HepG2 (cell line): Measurements from ENCODE around the gene ARL4D. TPM values are rescaled to one million over a fixed set of nuclear protein-coding genes. Genes with fewer than 3 reads are reported as not detected.

Experiments used
- ATF1 ChIP-seq: IDR thresholded peaks from 2 replicates; pipeline ENCODE4 v1.6.1; 2016; ENCODE audit warnings: mild to moderate bottlenecking, control low read depth
- CEBPB ChIP-seq: IDR thresholded peaks from 2 replicates; pipeline ENCODE4 v1.6.1; 2011; ENCODE audit warnings: low read depth, low read length, improper control_type of control experiment, borderline replicate concordance
- ELF1 ChIP-seq: sonication (generic); formaldehyde crosslinking; IDR thresholded peaks from 2 replicates; pipeline ENCODE4 v1.4.0; 2020; ENCODE audit warnings: missing genetic modification reagents
- FOXK2 ChIP-seq: fragments of 450-650 bp; IDR thresholded peaks from 2 replicates; pipeline ENCODE4 v1.6.1; 2016
- GLI4 ChIP-seq: sonication (generic); formaldehyde crosslinking; IDR thresholded peaks from 2 replicates; pipeline ENCODE4 v1.5.1; 2020; ENCODE audit warnings: missing genetic modification reagents, mild to moderate bottlenecking, moderate library complexity, borderline replicate concordance
- MXD4 ChIP-seq: IDR thresholded peaks from 2 replicates; pipeline ENCODE4 v1.6.1; 2016; ENCODE audit warnings: mild to moderate bottlenecking, missing biosample characterization, missing genetic modification reagents
- PAF1 ChIP-seq: IDR thresholded peaks from 2 replicates; pipeline ENCODE4 v1.6.1; 2016; ENCODE audit warnings: missing genetic modification reagents, missing compliant biosample characterization
- RORA ChIP-seq: sonication (generic); formaldehyde crosslinking; IDR thresholded peaks from 2 replicates; pipeline ENCODE4 v1.5.0; 2020; ENCODE audit warnings: mild to moderate bottlenecking, missing genetic modification reagents, moderate library complexity
- SRSF4 ChIP-seq: fragments of 200-400 bp; formaldehyde crosslinking; IDR thresholded peaks from one replicate; pipeline ENCODE4 v1.6.1; 2018; ENCODE audit warnings: mild to moderate bottlenecking, low read depth, low read length, moderate library complexity; ENCODE audit not compliant: poor library complexity, severe bottlenecking
- ZBTB3 ChIP-seq: sonication (generic); formaldehyde crosslinking; IDR thresholded peaks from 2 replicates; pipeline ENCODE4 v1.4.0; 2020; ENCODE audit warnings: low read depth, mild to moderate bottlenecking, moderate library complexity, missing genetic modification reagents, borderline replicate concordance
- ZNF230 ChIP-seq: sonication (generic); formaldehyde crosslinking; IDR thresholded peaks from 2 replicates; pipeline ENCODE4 v1.4.0; 2020; ENCODE audit warnings: mild to moderate bottlenecking, missing genetic modification reagents
- ZNF326 ChIP-seq: sonication (generic); formaldehyde crosslinking; IDR thresholded peaks from 2 replicates; pipeline ENCODE4 v1.4.0; 2020; ENCODE audit warnings: missing genetic modification reagents, borderline replicate concordance
- ZNF670 ChIP-seq: sonication (generic); formaldehyde crosslinking; IDR thresholded peaks from 2 replicates; pipeline ENCODE4 v1.8.0; 2022; ENCODE audit warnings: mild to moderate bottlenecking, missing genetic modification reagents, borderline replicate concordance
- ZNF713 ChIP-seq: sonication (generic); formaldehyde crosslinking; IDR thresholded peaks from 2 replicates; pipeline ENCODE4 v1.4.0; 2020; ENCODE audit warnings: mild to moderate bottlenecking, missing genetic modification reagents
- polyA plus RNA-seq, 8 experiments: library from polyadenylated mRNA; depleted of rRNA in 3 of 8; stranded (reverse) in 7 of 8; unstranded in 1 of 8; fragments of >200 nt; fragmentation: Illumina TruSeq in 4 of 8; extraction: Trizol in 4 of 8; gene quantifications; 2 replicates each; pipeline versions ENCODE4 v1.2.1 to v1.2.3, GENCODE V29; 2011 to 2016; ENCODE audit warnings: low read depth in 4 of 8, missing spikeins in 1 of 8, mixed read lengths in 1 of 8; ENCODE audit not compliant: insufficient read depth in 1 of 8
- total RNA-seq, 5 experiments: library from RNA; depleted of rRNA; stranded (reverse); fragments of >200 nt; fragmentation: Illumina TruSeq; extraction: Trizol; gene quantifications; 2 replicates each; pipeline ENCODE4 v1.2.3, GENCODE V29; 2016; ENCODE audit warnings: low read depth in 1 of 5
- TF ChIP-seq, protein P1 (sequence below): sonication (generic); formaldehyde crosslinking; IDR thresholded peaks from 2 replicates; pipeline ENCODE4 v1.4.0; 2020; ENCODE audit warnings: low read depth, mild to moderate bottlenecking, missing genetic modification reagents
- TF ChIP-seq, protein P2 (sequence below): sonication (generic); formaldehyde crosslinking; IDR thresholded peaks from 2 replicates; pipeline ENCODE4 v1.4.0; 2020; ENCODE audit warnings: missing genetic modification reagents
- TF ChIP-seq, protein P3 (sequence below): conservative IDR thresholded peaks from 2 replicates; pipeline ENCODE4 v1.6.1; 2018; ENCODE audit warnings: missing genetic modification reagents
- TF ChIP-seq, protein P4 (sequence below): sonication (generic); formaldehyde crosslinking; IDR thresholded peaks from 2 replicates; pipeline ENCODE4 v1.9.0; 2021; ENCODE audit warnings: missing genetic modification reagents, borderline replicate concordance
- TF ChIP-seq, protein P5 (sequence below): sonication (generic); IDR thresholded peaks from 2 replicates; pipeline ENCODE4 v1.6.1; 2016; ENCODE audit warnings: low read depth, borderline replicate concordance
- TF ChIP-seq, protein P6 (sequence below): sonication (generic); formaldehyde crosslinking; IDR thresholded peaks from 2 replicates; pipeline ENCODE4 v1.8.1; 2022; ENCODE audit warnings: mild to moderate bottlenecking, missing genetic modification reagents
- TF ChIP-seq, protein P7 (sequence below): sonication (generic); formaldehyde crosslinking; IDR thresholded peaks from 2 replicates; pipeline ENCODE4 v1.4.0; 2020; ENCODE audit warnings: mild to moderate bottlenecking, missing genetic modification reagents
- TF ChIP-seq, protein P8 (sequence below): IDR thresholded peaks from 2 replicates; pipeline ENCODE4 v1.6.1; 2016; ENCODE audit warnings: missing genetic modification reagents, missing compliant biosample characterization

ARL4D gene
- total and polyA plus RNA-seq, 2 of the 13 experiments (the other 11 are each of a cell fraction or from before 2014, with no cell fraction given): 9.0 to 25.9 TPM

DNA sequence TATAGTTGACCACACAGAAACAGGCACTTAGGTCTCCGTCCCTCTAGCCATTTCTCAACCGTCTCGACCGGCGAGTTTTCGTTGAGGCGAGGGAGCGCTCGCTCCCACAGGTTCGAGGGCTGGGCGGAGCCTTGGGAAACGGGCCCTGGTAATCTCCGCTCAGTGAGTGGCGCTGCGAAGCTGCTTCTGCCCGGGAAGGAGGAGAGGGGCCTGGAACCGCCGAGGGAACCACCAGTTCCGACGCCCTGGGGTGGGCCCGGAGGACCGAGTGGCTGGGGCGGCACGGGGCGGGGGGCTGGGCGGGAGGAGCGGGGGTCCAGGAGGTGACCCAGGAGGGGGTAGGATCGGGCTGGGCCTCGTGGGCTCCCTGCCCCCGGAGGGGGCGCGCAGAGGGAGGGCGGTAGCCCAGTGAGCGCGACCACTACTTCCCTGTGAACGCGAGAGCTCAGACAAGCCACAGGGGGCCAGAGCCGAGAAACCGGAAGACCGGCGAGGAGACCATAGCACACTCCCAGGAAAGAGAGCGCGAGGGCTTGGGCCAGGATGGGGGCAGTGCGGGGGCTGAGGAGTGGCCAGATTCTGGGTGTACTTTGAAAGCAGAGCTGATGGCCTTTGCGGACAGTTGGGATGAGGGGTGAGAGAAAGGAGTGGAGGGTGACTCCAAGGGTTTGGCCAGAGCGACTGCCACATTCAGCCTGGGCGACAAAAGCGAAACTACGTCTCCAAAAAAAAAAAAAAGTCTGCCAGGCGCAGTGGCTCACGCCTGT, 29.9 kb upstream of the ARL4D start (continued):
- TF ChIP-seq, protein P1, sequence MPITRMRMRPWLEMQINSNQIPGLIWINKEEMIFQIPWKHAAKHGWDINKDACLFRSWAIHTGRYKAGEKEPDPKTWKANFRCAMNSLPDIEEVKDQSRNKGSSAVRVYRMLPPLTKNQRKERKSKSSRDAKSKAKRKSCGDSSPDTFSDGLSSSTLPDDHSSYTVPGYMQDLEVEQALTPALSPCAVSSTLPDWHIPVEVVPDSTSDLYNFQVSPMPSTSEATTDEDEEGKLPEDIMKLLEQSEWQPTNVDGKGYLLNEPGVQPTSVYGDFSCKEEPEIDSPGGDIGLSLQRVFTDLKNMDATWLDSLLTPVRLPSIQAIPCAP (CRISPR knock-in tag): no peak
- TF ChIP-seq MXD4 (CRISPR knock-in tag): peak; percentile 40; the same call in 1 of the 2 replicates
- no peak for TF ChIP-seq RORA (CRISPR knock-in tag)
- TF ChIP-seq, protein P2, sequence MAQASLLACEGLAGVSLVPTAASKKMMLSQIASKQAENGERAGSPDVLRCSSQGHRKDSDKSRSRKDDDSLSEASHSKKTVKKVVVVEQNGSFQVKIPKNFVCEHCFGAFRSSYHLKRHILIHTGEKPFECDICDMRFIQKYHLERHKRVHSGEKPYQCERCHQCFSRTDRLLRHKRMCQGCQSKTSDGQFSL (CRISPR knock-in tag): no peak; the same call in 1 of the 2 replicates
- TF ChIP-seq, protein P3, sequence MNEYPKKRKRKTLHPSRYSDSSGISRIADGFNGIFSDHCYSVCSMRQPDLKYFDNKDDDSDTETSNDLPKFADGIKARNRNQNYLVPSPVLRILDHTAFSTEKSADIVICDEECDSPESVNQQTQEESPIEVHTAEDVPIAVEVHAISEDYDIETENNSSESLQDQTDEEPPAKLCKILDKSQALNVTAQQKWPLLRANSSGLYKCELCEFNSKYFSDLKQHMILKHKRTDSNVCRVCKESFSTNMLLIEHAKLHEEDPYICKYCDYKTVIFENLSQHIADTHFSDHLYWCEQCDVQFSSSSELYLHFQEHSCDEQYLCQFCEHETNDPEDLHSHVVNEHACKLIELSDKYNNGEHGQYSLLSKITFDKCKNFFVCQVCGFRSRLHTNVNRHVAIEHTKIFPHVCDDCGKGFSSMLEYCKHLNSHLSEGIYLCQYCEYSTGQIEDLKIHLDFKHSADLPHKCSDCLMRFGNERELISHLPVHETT (CRISPR knock-in tag): peak; percentile 46; the same call in 1 of the 2 replicates
- TF ChIP-seq FOXK2: no peak
- TF ChIP-seq ELF1 (CRISPR knock-in tag): peak; percentile 88
- TF ChIP-seq, protein P4, sequence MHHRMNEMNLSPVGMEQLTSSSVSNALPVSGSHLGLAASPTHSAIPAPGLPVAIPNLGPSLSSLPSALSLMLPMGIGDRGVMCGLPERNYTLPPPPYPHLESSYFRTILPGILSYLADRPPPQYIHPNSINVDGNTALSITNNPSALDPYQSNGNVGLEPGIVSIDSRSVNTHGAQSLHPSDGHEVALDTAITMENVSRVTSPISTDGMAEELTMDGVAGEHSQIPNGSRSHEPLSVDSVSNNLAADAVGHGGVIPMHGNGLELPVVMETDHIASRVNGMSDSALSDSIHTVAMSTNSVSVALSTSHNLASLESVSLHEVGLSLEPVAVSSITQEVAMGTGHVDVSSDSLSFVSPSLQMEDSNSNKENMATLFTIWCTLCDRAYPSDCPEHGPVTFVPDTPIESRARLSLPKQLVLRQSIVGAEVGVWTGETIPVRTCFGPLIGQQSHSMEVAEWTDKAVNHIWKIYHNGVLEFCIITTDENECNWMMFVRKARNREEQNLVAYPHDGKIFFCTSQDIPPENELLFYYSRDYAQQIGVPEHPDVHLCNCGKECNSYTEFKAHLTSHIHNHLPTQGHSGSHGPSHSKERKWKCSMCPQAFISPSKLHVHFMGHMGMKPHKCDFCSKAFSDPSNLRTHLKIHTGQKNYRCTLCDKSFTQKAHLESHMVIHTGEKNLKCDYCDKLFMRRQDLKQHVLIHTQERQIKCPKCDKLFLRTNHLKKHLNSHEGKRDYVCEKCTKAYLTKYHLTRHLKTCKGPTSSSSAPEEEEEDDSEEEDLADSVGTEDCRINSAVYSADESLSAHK (CRISPR knock-in tag): no peak
- TF ChIP-seq ZNF713 (CRISPR knock-in tag): no peak
- no peak for TF ChIP-seq ZNF326
- no peak for TF ChIP-seq ATF1 (CRISPR knock-in tag)
- no peak for TF ChIP-seq CEBPB
- TF ChIP-seq, protein P5, sequence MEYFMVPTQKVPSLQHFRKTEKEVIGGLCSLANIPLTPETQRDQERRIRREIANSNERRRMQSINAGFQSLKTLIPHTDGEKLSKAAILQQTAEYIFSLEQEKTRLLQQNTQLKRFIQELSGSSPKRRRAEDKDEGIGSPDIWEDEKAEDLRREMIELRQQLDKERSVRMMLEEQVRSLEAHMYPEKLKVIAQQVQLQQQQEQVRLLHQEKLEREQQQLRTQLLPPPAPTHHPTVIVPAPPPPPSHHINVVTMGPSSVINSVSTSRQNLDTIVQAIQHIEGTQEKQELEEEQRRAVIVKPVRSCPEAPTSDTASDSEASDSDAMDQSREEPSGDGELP: no peak
- no peak for TF ChIP-seq ZBTB3
- peak; percentile 79; the same call in 1 of the 2 replicates for TF ChIP-seq ZNF230
- TF ChIP-seq, protein P6, sequence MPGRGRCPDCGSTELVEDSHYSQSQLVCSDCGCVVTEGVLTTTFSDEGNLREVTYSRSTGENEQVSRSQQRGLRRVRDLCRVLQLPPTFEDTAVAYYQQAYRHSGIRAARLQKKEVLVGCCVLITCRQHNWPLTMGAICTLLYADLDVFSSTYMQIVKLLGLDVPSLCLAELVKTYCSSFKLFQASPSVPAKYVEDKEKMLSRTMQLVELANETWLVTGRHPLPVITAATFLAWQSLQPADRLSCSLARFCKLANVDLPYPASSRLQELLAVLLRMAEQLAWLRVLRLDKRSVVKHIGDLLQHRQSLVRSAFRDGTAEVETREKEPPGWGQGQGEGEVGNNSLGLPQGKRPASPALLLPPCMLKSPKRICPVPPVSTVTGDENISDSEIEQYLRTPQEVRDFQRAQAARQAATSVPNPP: no peak
- TF ChIP-seq, protein P7, sequence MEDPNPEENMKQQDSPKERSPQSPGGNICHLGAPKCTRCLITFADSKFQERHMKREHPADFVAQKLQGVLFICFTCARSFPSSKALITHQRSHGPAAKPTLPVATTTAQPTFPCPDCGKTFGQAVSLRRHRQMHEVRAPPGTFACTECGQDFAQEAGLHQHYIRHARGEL (CRISPR knock-in tag): no peak
- TF ChIP-seq GLI4 (CRISPR knock-in tag): peak; percentile 6; the same call in 1 of the 2 replicates
- TF ChIP-seq PAF1 (CRISPR knock-in tag): no peak
- TF ChIP-seq, protein P8, sequence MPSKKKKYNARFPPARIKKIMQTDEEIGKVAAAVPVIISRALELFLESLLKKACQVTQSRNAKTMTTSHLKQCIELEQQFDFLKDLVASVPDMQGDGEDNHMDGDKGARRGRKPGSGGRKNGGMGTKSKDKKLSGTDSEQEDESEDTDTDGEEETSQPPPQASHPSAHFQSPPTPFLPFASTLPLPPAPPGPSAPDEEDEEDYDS (CRISPR knock-in tag): peak; percentile 13
- TF ChIP-seq SRSF4: no peak
- TF ChIP-seq ZNF670 (CRISPR knock-in tag): peak; percentile 45; the same call in 1 of the 2 replicates
